AG04449 (cell line): Measurements from ENCODE around the gene GCNT2.
"Not testable (repeated sequence)": the region's sequence is repeated elsewhere in the genome, so short reads cannot be mapped to it uniquely, and the experiment has no call there.

ENCODE experiments used
- CTCF ChIA-PET: fragments of 350-600 bp; formaldehyde crosslinking; extraction: SDS; loops from one replicate; lab custom pipeline; 2021; ENCODE audit warnings: antibody characterized with exemption; lab: Yijun Ruan, JAX
- POLR2A ChIA-PET: fragments of 400-600, 350-600 bp; formaldehyde crosslinking; extraction: SDS; loops from one replicate; lab custom pipeline; 2020; ENCODE audit warnings: antibody characterized with exemption, inconsistent platforms; lab: Yijun Ruan, JAX
- DNase-seq: peaks from one replicate; pipeline ENCODE4 v3.0.0-alpha.2; 2010; ENCODE audit warnings: low read depth, low spot score
- H3K4me3 ChIP-seq: 2 replicates; pipeline ENCODE4 v1.5.1; 2011; ENCODE audit warnings: low read depth, mild to moderate bottlenecking, control low read depth, low read length
- CTCF ChIP-seq: IDR thresholded peaks from one replicate; pipeline ENCODE4 v1.5.1; 2011; ENCODE audit warnings: mild to moderate bottlenecking, moderate library complexity, low read length, control low read depth, inconsistent platforms; ENCODE audit not compliant: insufficient read depth; ENCODE audit errors: missing control alignments

The GCNT2 gene

GRCh38 chr6:10613077-10613476 lies 91.9 kb downstream of the GCNT2 start:
- DNase-seq: no peak
- no peak for TF ChIP-seq CTCF
- POLR2A ChIA-PET: no interaction called here
- CTCF ChIA-PET: no interaction called here
- H3K4me3 ChIP-seq: no peak overlapping the region

- ChIA-PET POLR2A (no interaction called here), CTCF (no interaction called here)
- no peak for TF ChIP-seq CTCF
- H3K4me3 ChIP-seq: no peak overlapping the region
- no peak for DNase-seq
Measured at GRCh38 chr6:10613723-10614122, 92.6 kb downstream of the GCNT2 start.

GRCh38 chr6:10615675-10616074 lies 94.5 kb downstream of the GCNT2 start:
- DNase-seq: no peak
- CTCF ChIA-PET: no interaction called here
- no peak for TF ChIP-seq CTCF
- H3K4me3 ChIP-seq: no peak overlapping the region
- POLR2A ChIA-PET: no interaction called here

GRCh38 chr6:10616266-10616665 lies 95.1 kb downstream of the GCNT2 start:
- CTCF ChIA-PET, DNase-seq, POLR2A ChIA-PET, H3K4me3 ChIP-seq: not testable (repeated sequence)

GRCh38 chr6:10617008-10617696 lies 96.0 kb downstream of the GCNT2 start:
- POLR2A ChIA-PET: no interaction called here
- TF ChIP-seq CTCF: no peak
- CTCF ChIA-PET: no interaction called here
- DNase-seq: no peak
- H3K4me3 ChIP-seq: no peak overlapping the region

GRCh38 chr6:10618409-10618808 lies 97.3 kb downstream of the GCNT2 start:
- no peak overlapping the region for H3K4me3 ChIP-seq
- no peak for TF ChIP-seq CTCF
- CTCF ChIA-PET: interaction anchor here (0.6 kb wide), 1 partner anchor 1989 kb away, joined by 3 read pairs; no protein-coding TSS in a partner anchor
- POLR2A ChIA-PET: no interaction called here
- no peak for DNase-seq

GRCh38 chr6:10621213-10621612 lies 100.1 kb downstream of the GCNT2 start:
- no peak for TF ChIP-seq CTCF
- ChIA-PET POLR2A (no interaction called here), CTCF (no interaction called here)
- H3K4me3 ChIP-seq: no peak overlapping the region
- DNase-seq: no peak
